Right forelimb (tissue), 1 donor: ENCODE data around the gene ARHGAP45.

Experiments used
- DNase-seq: peaks from one replicate; pipeline ENCODE4 v3.0.0-alpha.2; 2018

Gene ARHGAP45

GRCh38 chr19:1135454-1135853 is 68.5 kb downstream of the ARHGAP45 start:
- DNase-seq, result no peak

GRCh38 chr19:1136201-1136600 is 69.2 kb downstream of the ARHGAP45 start:
- no peak for DNase-seq
